HG02759 (cell line): ENCODE results near the gene SLC2A9.
"Not testable (repeated sequence)": the region's sequence is repeated elsewhere in the genome, so short reads cannot be mapped to it uniquely, and the experiment has no call there.

Source experiments
- ATAC-seq: cut with Tn5 transposase; IDR thresholded peaks from one replicate; pipeline ENCODE4 v1.9.1; 2021; ENCODE audit warnings: mild to moderate bottlenecking, moderate library complexity; ENCODE audit not compliant: unreplicated experiment

Gene SLC2A9

GRCh38 chr4:10002278-10002677, 19.0 kb downstream of the SLC2A9 start:
- no peak for ATAC-seq

- no peak for ATAC-seq
Observed at GRCh38 chr4:10001757-10002156, 19.5 kb downstream of the SLC2A9 start.

- peak; percentile 44 for ATAC-seq
Observed at GRCh38 chr4:9999956-10000561, 21.2 kb downstream of the SLC2A9 start.

GRCh38 chr4:9997886-9998285, 23.4 kb downstream of the SLC2A9 start:
- no peak for ATAC-seq

GRCh38 chr4:9996319-9997110, 24.8 kb downstream of the SLC2A9 start:
- no peak for ATAC-seq

GRCh38 chr4:9994246-9994847, 26.9 kb downstream of the SLC2A9 start:
- ATAC-seq, result peak; percentile 56

GRCh38 chr4:9989918-9990635, 31.2 kb downstream of the SLC2A9 start:
- ATAC-seq, result no peak

- no peak for ATAC-seq
Observed at GRCh38 chr4:9988933-9989332, 32.4 kb downstream of the SLC2A9 start.

GRCh38 chr4:9988363-9988749, 32.9 kb downstream of the SLC2A9 start:
- peak; percentile 12 for ATAC-seq

- ATAC-seq, result peak; percentile 75
Observed at GRCh38 chr4:9987749-9988362, 33.4 kb downstream of the SLC2A9 start.

- ATAC-seq, result no peak
Observed at GRCh38 chr4:9984621-9985020, 36.7 kb downstream of the SLC2A9 start.

- ATAC-seq, result no peak
Observed at GRCh38 chr4:9983211-9983610, 38.1 kb downstream of the SLC2A9 start.

- not testable (repeated sequence) for ATAC-seq
Observed at GRCh38 chr4:9981899-9982298, 39.4 kb downstream of the SLC2A9 start.

- ATAC-seq, result no peak
Observed at GRCh38 chr4:9980898-9981297, 40.4 kb downstream of the SLC2A9 start.

- ATAC-seq, result no peak
Observed at GRCh38 chr4:9979101-9979701, 42.1 kb downstream of the SLC2A9 start.

- no peak for ATAC-seq
Observed at GRCh38 chr4:9977518-9978031, 43.7 kb downstream of the SLC2A9 start.

- no peak for ATAC-seq
Observed at GRCh38 chr4:9976781-9977180, 44.5 kb downstream of the SLC2A9 start.

- ATAC-seq, result no peak
Observed at GRCh38 chr4:9976293-9976692, 45.0 kb downstream of the SLC2A9 start.

GRCh38 chr4:9971711-9972110, 49.6 kb downstream of the SLC2A9 start:
- no peak for ATAC-seq

GRCh38 chr4:9970399-9971011, 50.8 kb downstream of the SLC2A9 start:
- ATAC-seq, result peak; percentile 88
